ENCODE results near the gene SLC44A3.

The SLC44A3 gene

GRCh38 chr1:94803517-94804441 lies 16.4 kb upstream of the SLC44A3 start:
- Histone ChIP-seq H3K9me3 (ENCODE audit: control insufficient read depth, insufficient read depth, low read length) (no peaks in the 10 kb centered on the region), H3K36me3 (ENCODE audit: control insufficient read depth, insufficient read depth, low read length) (no peaks in the 10 kb centered on the region), H3K4me1 (ENCODE audit: control insufficient read depth, insufficient read depth, low read length) (peaks cover 29% of the 10 kb centered on the region), H3K9ac (ENCODE audit: low read depth, low read length) (no peak overlapping the region), H3K4me3 (ENCODE audit: low read depth, low read length) (no peak overlapping the region), H3K27me3 (ENCODE audit: control insufficient read depth, insufficient read depth, low read length) (no peaks in the 10 kb centered on the region)

DNA sequence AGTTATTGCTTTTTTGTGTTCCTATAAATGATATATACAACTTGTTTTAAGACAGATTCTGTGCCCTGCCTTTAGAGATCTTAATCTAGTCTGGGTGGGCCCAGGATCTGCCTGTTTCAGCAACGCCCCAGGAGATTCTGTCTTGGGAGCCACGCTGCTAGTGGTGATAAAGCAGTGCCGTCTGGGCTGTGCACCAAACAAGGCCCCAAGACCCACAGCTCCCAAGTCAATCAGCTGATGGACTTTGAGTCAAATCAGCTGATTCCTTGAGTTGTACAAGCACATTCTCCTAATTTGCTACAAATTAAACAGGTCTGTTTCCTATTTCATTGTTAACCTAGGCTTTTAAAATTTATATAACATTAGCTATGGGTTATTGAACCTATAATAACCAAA lies 15.7 kb upstream of the SLC44A3 start:
- H3K36me3 ChIP-seq (ENCODE audit: control insufficient read depth, insufficient read depth, low read length): no peaks in the 10 kb centered on the region
- no peaks in the 10 kb centered on the region for H3K9me3 ChIP-seq (ENCODE audit: control insufficient read depth, insufficient read depth, low read length)
- H3K9ac ChIP-seq (ENCODE audit: low read depth, low read length): no peak overlapping the region
- no peaks in the 10 kb centered on the region for H3K27me3 ChIP-seq (ENCODE audit: control insufficient read depth, insufficient read depth, low read length)
- peaks cover 32% of the 10 kb centered on the region for H3K4me1 ChIP-seq (ENCODE audit: control insufficient read depth, insufficient read depth, low read length)
- H3K4me3 ChIP-seq (ENCODE audit: low read depth, low read length): no peak overlapping the region

- no peak overlapping the region for H3K4me3 ChIP-seq (ENCODE audit: low read depth, low read length)
- H3K36me3 ChIP-seq (ENCODE audit: control insufficient read depth, insufficient read depth, low read length): no peaks in the 10 kb centered on the region
- peaks cover 34% of the 10 kb centered on the region for H3K4me1 ChIP-seq (ENCODE audit: control insufficient read depth, insufficient read depth, low read length)
- no peaks in the 10 kb centered on the region for H3K9me3 ChIP-seq (ENCODE audit: control insufficient read depth, insufficient read depth, low read length)
- no peaks in the 10 kb centered on the region for H3K27me3 ChIP-seq (ENCODE audit: control insufficient read depth, insufficient read depth, low read length)
- no peak overlapping the region for H3K9ac ChIP-seq (ENCODE audit: low read depth, low read length)
These were observed 14.2 kb upstream of the SLC44A3 start for GRCh38 chr1:94805912-94806311.

DNA sequence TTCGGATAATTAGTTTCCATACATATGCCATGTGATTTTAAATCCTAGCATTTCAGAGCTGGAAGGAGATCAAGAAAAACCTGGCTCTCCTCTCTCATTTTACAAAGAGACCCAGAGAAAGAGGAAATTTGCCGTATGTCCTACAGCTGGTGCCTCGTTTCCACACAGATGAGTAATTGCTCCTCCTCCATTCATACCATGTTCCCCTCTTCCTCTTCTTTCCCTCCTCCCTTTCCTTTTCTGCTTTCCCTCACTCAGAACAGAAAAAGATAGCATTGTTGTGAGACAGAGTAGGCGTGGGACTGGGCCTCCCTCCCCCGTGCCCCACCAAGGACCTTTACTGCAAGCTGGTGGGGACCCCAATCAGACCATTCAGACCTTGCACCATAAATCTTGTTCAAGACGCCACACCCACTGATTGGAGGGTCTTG lies 13.7 kb upstream of the SLC44A3 start:
- no peak overlapping the region for H3K9ac ChIP-seq (ENCODE audit: low read depth, low read length)
- no peaks in the 10 kb centered on the region for H3K9me3 ChIP-seq (ENCODE audit: control insufficient read depth, insufficient read depth, low read length)
- H3K4me1 ChIP-seq (ENCODE audit: control insufficient read depth, insufficient read depth, low read length): peaks cover 34% of the 10 kb centered on the region
- H3K4me3 ChIP-seq (ENCODE audit: low read depth, low read length): no peak overlapping the region
- H3K27me3 ChIP-seq (ENCODE audit: control insufficient read depth, insufficient read depth, low read length): no peaks in the 10 kb centered on the region
- no peaks in the 10 kb centered on the region for H3K36me3 ChIP-seq (ENCODE audit: control insufficient read depth, insufficient read depth, low read length)

DNA sequence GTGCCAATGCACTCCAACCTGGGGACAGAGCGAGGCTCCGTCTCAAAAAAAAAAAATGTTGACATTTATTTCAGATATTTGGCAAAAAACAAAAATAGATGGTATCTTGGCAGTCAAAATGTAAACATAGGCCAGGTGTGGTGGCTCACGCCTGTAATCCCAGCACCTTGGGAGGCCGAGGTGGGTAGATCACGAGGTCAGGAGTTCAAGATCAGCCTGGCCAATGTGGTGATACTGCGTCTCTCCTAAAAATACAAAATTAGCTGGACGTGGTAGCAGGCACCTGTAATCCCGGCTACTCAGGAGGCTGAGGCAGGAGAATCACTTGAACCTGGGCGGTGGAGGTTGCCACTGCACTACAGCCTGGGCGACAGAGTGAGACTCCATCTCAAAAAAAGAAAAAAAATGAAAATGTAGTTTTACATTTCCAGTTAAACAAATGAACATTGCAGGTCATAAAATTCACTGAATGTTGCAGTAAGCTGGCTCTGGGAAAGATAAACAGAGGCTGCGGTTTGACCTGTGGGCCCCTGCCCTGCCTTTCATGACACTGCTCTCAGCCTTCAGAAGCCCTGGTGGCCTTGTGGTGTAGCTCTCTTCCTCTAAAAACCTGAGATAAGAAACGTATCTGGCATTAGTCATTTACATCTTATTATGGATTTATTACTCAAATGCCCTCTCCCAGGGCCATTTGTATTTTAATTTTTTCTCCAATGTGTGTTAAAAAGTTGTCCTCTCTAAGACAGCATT lies 12.2 kb upstream of the SLC44A3 start:
- Histone ChIP-seq H3K36me3 (ENCODE audit: control insufficient read depth, insufficient read depth, low read length) (no peaks in the 10 kb centered on the region), H3K9me3 (ENCODE audit: control insufficient read depth, insufficient read depth, low read length) (no peaks in the 10 kb centered on the region), H3K4me3 (ENCODE audit: low read depth, low read length) (no peak overlapping the region), H3K27me3 (ENCODE audit: control insufficient read depth, insufficient read depth, low read length) (no peaks in the 10 kb centered on the region), H3K9ac (ENCODE audit: low read depth, low read length) (no peak overlapping the region), H3K4me1 (ENCODE audit: control insufficient read depth, insufficient read depth, low read length) (peaks cover 31% of the 10 kb centered on the region)

- H3K9ac ChIP-seq (ENCODE audit: low read depth, low read length): no peak overlapping the region
- no peaks in the 10 kb centered on the region for H3K9me3 ChIP-seq (ENCODE audit: control insufficient read depth, insufficient read depth, low read length)
- H3K4me1 ChIP-seq (ENCODE audit: control insufficient read depth, insufficient read depth, low read length): peaks cover 36% of the 10 kb centered on the region
- H3K36me3 ChIP-seq (ENCODE audit: control insufficient read depth, insufficient read depth, low read length): no peaks in the 10 kb centered on the region
- no peaks in the 10 kb centered on the region for H3K27me3 ChIP-seq (ENCODE audit: control insufficient read depth, insufficient read depth, low read length)
- H3K4me3 ChIP-seq (ENCODE audit: low read depth, low read length): peak overlapping the region; percentile 8
These were observed 11.5 kb upstream of the SLC44A3 start for GRCh38 chr1:94808669-94809068.

GRCh38 chr1:94812985-94813384 lies 7.2 kb upstream of the SLC44A3 start:
- Histone ChIP-seq H3K36me3 (ENCODE audit: control insufficient read depth, insufficient read depth, low read length) (no peaks in the 10 kb centered on the region), H3K4me1 (ENCODE audit: control insufficient read depth, insufficient read depth, low read length) (peaks cover 18% of the 10 kb centered on the region), H3K27me3 (ENCODE audit: control insufficient read depth, insufficient read depth, low read length) (no peaks in the 10 kb centered on the region), H3K4me3 (ENCODE audit: low read depth, low read length) (no peak overlapping the region), H3K9me3 (ENCODE audit: control insufficient read depth, insufficient read depth, low read length) (peaks cover 5% of the 10 kb centered on the region), H3K9ac (ENCODE audit: low read depth, low read length) (no peak overlapping the region)

GRCh38 chr1:94816030-94816429 lies 4.1 kb upstream of the SLC44A3 start:
- H3K36me3 ChIP-seq (ENCODE audit: control insufficient read depth, insufficient read depth, low read length): no peaks in the 10 kb centered on the region
- peaks cover 5% of the 10 kb centered on the region for H3K9me3 ChIP-seq (ENCODE audit: control insufficient read depth, insufficient read depth, low read length)
- peaks cover 11% of the 10 kb centered on the region for H3K4me1 ChIP-seq (ENCODE audit: control insufficient read depth, insufficient read depth, low read length)
- no peak overlapping the region for H3K4me3 ChIP-seq (ENCODE audit: low read depth, low read length)
- H3K27me3 ChIP-seq (ENCODE audit: control insufficient read depth, insufficient read depth, low read length): peaks cover 4% of the 10 kb centered on the region
- H3K9ac ChIP-seq (ENCODE audit: low read depth, low read length): no peak overlapping the region

- Histone ChIP-seq H3K4me1 (ENCODE audit: control insufficient read depth, insufficient read depth, low read length) (peaks cover 12% of the 10 kb centered on the region), H3K9me3 (ENCODE audit: control insufficient read depth, insufficient read depth, low read length) (peaks cover 5% of the 10 kb centered on the region), H3K4me3 (ENCODE audit: low read depth, low read length) (no peak overlapping the region), H3K36me3 (ENCODE audit: control insufficient read depth, insufficient read depth, low read length) (no peaks in the 10 kb centered on the region), H3K27me3 (ENCODE audit: control insufficient read depth, insufficient read depth, low read length) (peaks cover 9% of the 10 kb centered on the region), H3K9ac (ENCODE audit: low read depth, low read length) (no peak overlapping the region)
These were observed 2.4 kb upstream of the SLC44A3 start for GRCh38 chr1:94817712-94818111.

GRCh38 chr1:94819238-94819944 lies 766 bp upstream of the SLC44A3 start:
- H3K9ac ChIP-seq (ENCODE audit: low read depth, low read length): peak overlapping the region; percentile 48

DNA sequence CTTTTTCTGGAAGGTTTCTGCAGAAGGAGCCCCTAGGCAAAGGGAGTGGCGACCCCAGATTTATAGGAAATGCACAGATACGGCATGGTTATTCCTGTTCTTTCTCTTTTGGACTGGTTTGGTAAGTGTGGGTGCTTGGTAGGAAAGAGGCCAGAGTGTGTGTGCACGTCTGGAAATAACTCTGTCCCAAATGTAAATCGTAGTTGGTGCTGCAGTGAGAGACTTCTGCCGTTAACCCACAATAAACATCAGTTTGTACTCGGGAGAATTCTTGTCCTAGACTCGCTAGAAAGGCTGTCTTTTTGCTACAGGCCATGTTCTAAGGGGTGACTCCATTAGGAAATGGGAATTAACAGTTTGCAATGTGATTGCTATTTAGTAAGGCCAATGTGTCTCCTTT lies 779 bp downstream of the SLC44A3 start:
- Histone ChIP-seq H3K4me1 (ENCODE audit: control insufficient read depth, insufficient read depth, low read length) (peaks cover 6% of the 10 kb centered on the region), H3K27me3 (ENCODE audit: control insufficient read depth, insufficient read depth, low read length) (peaks cover 9% of the 10 kb centered on the region), H3K4me3 (ENCODE audit: low read depth, low read length) (peak overlapping the region; percentile 90), H3K9ac (ENCODE audit: low read depth, low read length) (no peak overlapping the region), H3K9me3 (ENCODE audit: control insufficient read depth, insufficient read depth, low read length) (peaks cover 5% of the 10 kb centered on the region), H3K36me3 (ENCODE audit: control insufficient read depth, insufficient read depth, low read length) (no peaks in the 10 kb centered on the region)

More at GRCh38 chr1:94819238-94819944, 766 bp upstream of the SLC44A3 start:
- Histone ChIP-seq H3K27me3 (ENCODE audit: control insufficient read depth, insufficient read depth, low read length) (peaks cover 9% of the 10 kb centered on the region), H3K9me3 (ENCODE audit: control insufficient read depth, insufficient read depth, low read length) (peaks cover 5% of the 10 kb centered on the region), H3K4me3 (ENCODE audit: low read depth, low read length) (peak overlapping the region; percentile 90), H3K4me1 (ENCODE audit: control insufficient read depth, insufficient read depth, low read length) (peaks cover 6% of the 10 kb centered on the region), H3K36me3 (ENCODE audit: control insufficient read depth, insufficient read depth, low read length) (no peaks in the 10 kb centered on the region)
